ENCODE data around the gene KCNK1. TPM values are rescaled to one million over a fixed set of nuclear protein-coding genes. Genes with fewer than 3 reads are reported as not detected.

KCNK1 gene
- polyA plus RNA-seq, 1 donor (not counting 4 experiments of a cell fraction or from before 2014, with no cell fraction given), result 17.5 TPM

GRCh38 chr1:233695901-233696300, 82.0 kb downstream of the KCNK1 start:
- H3K36me3 ChIP-seq (ENCODE audit: control insufficient read depth in 2 of 2, extremely low read depth in 1 of 2, insufficient read depth in 2 of 2, low read length in 2 of 2), result no peaks in the 10 kb centered on the region
- no peaks in the 10 kb centered on the region for H3K4me1 ChIP-seq (ENCODE audit: control insufficient read depth, extremely low read depth, insufficient read depth, low read length)
- H3K9me1 ChIP-seq (ENCODE audit: control insufficient read depth, extremely low read depth, insufficient read depth, low read length), result no peaks in the 10 kb centered on the region
- dilution Hi-C loops (cut with MboI; ENCODE audit: extremely low pct_ligation_motif_present, low sequenced_read_pairs), result no loop called here
- H3K4me2 ChIP-seq (ENCODE audit: control insufficient read depth, extremely low read depth, insufficient read depth, low read depth, low read length), result no peak overlapping the region
- no peak for FAIRE-seq
- H3K4me3 ChIP-seq (ENCODE audit: control insufficient read depth in 2 of 3, extremely low read depth in 1 of 3, insufficient read depth in 2 of 3, low read depth in 1 of 3, low read length in 3 of 3), result no peak overlapping the region
- H3K9me3 ChIP-seq (ENCODE audit: control insufficient read depth, low read depth, low read length), result no peaks in the 10 kb centered on the region
- no peak for TF ChIP-seq EZH2 (IDR thresholded peaks at IDR 0.05; ENCODE audit: low read length)
- TF ChIP-seq CTCF (optimal IDR thresholded peaks at IDR 0.05 in 1 of 3, IDR thresholded peaks at IDR 0.05 in 1 of 3, conservative IDR thresholded peaks at IDR 0.05 in 1 of 3; ENCODE audit: extremely low read depth in 1 of 3, insufficient read depth in 2 of 3, low read length in 3 of 3), result no peak
- no peak for DNase-seq (ENCODE audit: low read depth, low spot score)
- no peak overlapping the region for H3K9ac ChIP-seq (ENCODE audit: control insufficient read depth, extremely low read depth, insufficient read depth, low read length)
- no peaks in the 10 kb centered on the region for H4K20me1 ChIP-seq (ENCODE audit: control insufficient read depth, extremely low read depth, insufficient read depth, low read length)
- no peaks in the 10 kb centered on the region for H3K27me3 ChIP-seq (ENCODE audit: control insufficient read depth, extremely low read depth, insufficient read depth, low read length)
- no peak overlapping the region for H3K27ac ChIP-seq (ENCODE audit: control insufficient read depth, insufficient read depth, low read length)
- no peaks in the 10 kb centered on the region for H3K79me2 ChIP-seq (ENCODE audit: control insufficient read depth, insufficient read depth, low read length)
- H2AFZ ChIP-seq (ENCODE audit: control insufficient read depth, low read length), result no peak overlapping the region

- H3K4me2 ChIP-seq (ENCODE audit: control insufficient read depth, extremely low read depth, insufficient read depth, low read depth, low read length), result no peak overlapping the region
- dilution Hi-C loops (cut with MboI; ENCODE audit: extremely low pct_ligation_motif_present, low sequenced_read_pairs), result no loop called here
- TF ChIP-seq EZH2 (IDR thresholded peaks at IDR 0.05; ENCODE audit: low read length), result no peak
- TF ChIP-seq CTCF (optimal IDR thresholded peaks at IDR 0.05 in 1 of 3, IDR thresholded peaks at IDR 0.05 in 1 of 3, conservative IDR thresholded peaks at IDR 0.05 in 1 of 3; ENCODE audit: extremely low read depth in 1 of 3, insufficient read depth in 2 of 3, low read length in 3 of 3), result no peak
- H3K9me3 ChIP-seq (ENCODE audit: control insufficient read depth, low read depth, low read length), result no peaks in the 10 kb centered on the region
- H4K20me1 ChIP-seq (ENCODE audit: control insufficient read depth, extremely low read depth, insufficient read depth, low read length), result no peaks in the 10 kb centered on the region
- DNase-seq (ENCODE audit: low read depth, low spot score) (no peak), FAIRE-seq (no peak)
- no peaks in the 10 kb centered on the region for H3K9me1 ChIP-seq (ENCODE audit: control insufficient read depth, extremely low read depth, insufficient read depth, low read length)
- H2AFZ ChIP-seq (ENCODE audit: control insufficient read depth, low read length), result no peak overlapping the region
- no peaks in the 10 kb centered on the region for H3K36me3 ChIP-seq (ENCODE audit: control insufficient read depth in 2 of 2, extremely low read depth in 1 of 2, insufficient read depth in 2 of 2, low read length in 2 of 2)
- H3K27me3 ChIP-seq (ENCODE audit: control insufficient read depth, extremely low read depth, insufficient read depth, low read length), result no peaks in the 10 kb centered on the region
- H3K27ac ChIP-seq (ENCODE audit: control insufficient read depth, insufficient read depth, low read length), result no peak overlapping the region
- H3K9ac ChIP-seq (ENCODE audit: control insufficient read depth, extremely low read depth, insufficient read depth, low read length), result no peak overlapping the region
- H3K4me3 ChIP-seq (ENCODE audit: control insufficient read depth in 2 of 3, extremely low read depth in 1 of 3, insufficient read depth in 2 of 3, low read depth in 1 of 3, low read length in 3 of 3), result no peak overlapping the region
- H3K79me2 ChIP-seq (ENCODE audit: control insufficient read depth, insufficient read depth, low read length), result no peaks in the 10 kb centered on the region
- H3K4me1 ChIP-seq (ENCODE audit: control insufficient read depth, extremely low read depth, insufficient read depth, low read length), result no peaks in the 10 kb centered on the region
Measured at GRCh38 chr1:233700338-233700737, 86.4 kb downstream of the KCNK1 start.
